AG09319 (cell line): Measurements from ENCODE around the gene FOXP4.

Experiments used
- DNase-seq: peaks from one replicate; pipeline ENCODE4 v3.0.0-alpha.2; 2010; ENCODE audit warnings: low read depth; ENCODE audit errors: extremely low read depth
- TF ChIP-seq, protein P1 (sequence below): IDR thresholded peaks from 2 replicates; pipeline ENCODE4 v1.5.1; 2011; ENCODE audit warnings: low read depth, mild to moderate bottlenecking, inconsistent platforms, low read length, moderate library complexity

The FOXP4 gene

GRCh38 chr6:41503827-41504465 lies 42.2 kb upstream of the FOXP4 start:
- DNase-seq, result no peak

DNA sequence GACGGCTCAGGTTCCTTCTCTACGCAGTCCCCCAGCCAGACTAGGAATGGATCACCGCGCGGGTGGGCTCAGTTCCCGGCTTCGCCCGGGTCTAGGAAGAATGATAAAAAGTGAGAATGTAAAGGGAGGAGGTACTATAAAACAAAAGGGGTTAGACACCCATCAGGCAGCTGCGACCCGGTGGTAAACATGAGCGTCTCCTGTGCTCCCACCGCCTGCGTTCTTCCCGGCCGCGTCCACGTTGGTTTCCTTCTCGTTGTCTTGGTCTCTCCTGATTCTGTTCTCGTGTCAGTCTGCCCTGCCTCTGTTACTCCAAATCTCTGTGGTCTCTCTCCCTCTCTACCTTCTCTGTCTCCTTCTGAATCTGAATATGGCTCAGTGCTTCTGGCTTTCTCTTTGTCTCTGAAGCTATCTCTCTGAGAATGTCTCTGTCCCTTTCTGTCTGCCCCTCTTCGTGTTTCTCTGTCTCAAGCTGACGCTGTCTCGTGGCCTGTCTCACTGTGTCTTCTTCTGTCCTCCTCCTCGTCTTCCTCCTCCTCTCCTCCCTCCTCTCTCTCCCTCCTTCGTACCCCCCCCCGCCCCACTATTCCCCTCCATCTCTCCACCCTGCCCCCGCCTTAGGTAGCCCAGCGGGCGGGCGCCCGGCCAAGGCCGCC lies 41.6 kb upstream of the FOXP4 start:
- TF ChIP-seq, protein P1, sequence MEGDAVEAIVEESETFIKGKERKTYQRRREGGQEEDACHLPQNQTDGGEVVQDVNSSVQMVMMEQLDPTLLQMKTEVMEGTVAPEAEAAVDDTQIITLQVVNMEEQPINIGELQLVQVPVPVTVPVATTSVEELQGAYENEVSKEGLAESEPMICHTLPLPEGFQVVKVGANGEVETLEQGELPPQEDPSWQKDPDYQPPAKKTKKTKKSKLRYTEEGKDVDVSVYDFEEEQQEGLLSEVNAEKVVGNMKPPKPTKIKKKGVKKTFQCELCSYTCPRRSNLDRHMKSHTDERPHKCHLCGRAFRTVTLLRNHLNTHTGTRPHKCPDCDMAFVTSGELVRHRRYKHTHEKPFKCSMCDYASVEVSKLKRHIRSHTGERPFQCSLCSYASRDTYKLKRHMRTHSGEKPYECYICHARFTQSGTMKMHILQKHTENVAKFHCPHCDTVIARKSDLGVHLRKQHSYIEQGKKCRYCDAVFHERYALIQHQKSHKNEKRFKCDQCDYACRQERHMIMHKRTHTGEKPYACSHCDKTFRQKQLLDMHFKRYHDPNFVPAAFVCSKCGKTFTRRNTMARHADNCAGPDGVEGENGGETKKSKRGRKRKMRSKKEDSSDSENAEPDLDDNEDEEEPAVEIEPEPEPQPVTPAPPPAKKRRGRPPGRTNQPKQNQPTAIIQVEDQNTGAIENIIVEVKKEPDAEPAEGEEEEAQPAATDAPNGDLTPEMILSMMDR, result no peak
- no peak for DNase-seq

More at GRCh38 chr6:41503827-41504465, 42.2 kb upstream of the FOXP4 start:
- TF ChIP-seq, protein P1, result no peak

DNA sequence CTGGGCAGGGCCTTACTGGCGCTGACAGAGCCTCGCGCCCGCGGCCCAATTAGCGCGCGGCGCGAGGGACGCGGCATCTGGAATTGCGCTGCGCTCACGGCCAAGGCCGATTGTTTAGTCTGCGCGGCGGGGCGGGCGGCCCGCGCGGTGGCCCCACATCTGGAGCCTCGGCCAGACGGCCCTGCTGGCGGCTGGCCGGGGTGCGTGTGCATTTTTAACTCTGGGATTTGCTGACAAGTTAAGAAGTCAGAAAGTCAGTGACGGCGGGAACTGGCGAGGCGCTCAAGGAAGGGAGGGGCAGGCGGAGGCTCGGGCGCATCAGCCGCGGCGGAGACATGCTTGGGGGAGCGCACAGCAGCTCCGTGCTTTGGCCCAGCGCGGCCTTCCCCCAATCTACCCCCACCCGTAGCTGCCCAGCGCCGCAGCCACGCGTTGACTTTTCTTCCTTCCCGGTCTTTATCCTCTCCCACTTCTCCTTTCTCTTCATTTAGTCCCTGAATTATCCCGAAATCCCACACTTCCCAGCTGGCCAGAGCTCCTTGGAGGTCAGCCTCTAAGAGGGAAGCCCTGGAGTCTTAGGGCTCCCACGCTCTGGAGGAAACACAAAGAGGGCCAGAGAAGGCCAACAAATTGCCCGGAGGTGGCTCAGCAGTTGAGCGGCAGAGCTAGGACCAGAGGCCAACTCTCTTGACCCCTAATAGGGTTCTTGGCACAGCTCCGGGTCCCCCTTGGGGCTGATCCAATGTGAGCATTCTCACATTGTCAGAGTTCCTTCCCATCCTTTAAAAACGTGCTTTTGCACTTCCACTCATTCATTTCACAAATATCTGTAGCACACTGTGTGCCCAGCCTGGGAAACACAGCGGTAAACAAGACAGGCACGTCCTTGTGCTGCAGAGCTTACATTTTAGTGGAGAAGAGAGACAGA lies 40.8 kb upstream of the FOXP4 start:
- DNase-seq, result peak; percentile 54

GRCh38 chr6:41508479-41508878 lies 37.7 kb upstream of the FOXP4 start:
- TF ChIP-seq, protein P1, result no peak
- DNase-seq, result no peak

More for the DNA sequence above, 40.8 kb upstream of the FOXP4 start:
- TF ChIP-seq, protein P1, result no peak

- no peak for DNase-seq
- TF ChIP-seq, protein P1, result no peak
These were observed 36.6 kb upstream of the FOXP4 start for GRCh38 chr6:41509580-41509979.

DNA sequence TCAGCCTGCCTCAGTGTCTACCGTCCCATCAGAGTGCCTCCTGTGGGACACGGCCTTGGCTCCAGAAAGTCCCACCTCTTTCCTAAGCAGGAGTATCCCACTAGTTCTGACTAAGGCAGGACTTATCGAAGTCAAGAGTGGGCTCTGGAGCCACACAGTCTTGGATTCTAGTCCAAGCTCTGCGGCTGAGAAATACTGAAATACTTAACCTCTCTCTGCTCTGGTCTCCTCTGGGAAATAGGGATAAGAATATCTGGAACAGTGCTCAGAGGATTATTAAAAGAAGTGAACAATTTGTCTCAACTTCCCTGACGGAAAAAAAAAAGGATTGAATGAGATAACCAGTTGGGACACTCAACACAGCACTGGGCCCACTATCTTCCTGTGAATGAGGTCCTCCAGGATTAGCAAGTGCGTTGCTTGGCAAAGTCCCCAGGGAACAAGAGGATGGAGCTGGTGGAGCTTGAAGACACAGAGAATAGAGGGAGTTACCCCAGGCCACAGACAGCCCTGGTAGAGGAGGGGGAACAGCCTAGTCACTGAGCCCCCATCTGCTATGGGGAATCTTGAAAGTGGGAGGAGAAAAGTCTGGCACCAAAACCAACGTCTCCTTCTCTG lies 34.6 kb upstream of the FOXP4 start:
- no peak for DNase-seq
- TF ChIP-seq, protein P1, result no peak
